GM12878 (cell line): Measurements from ENCODE around the gene CANT1.

Experiments used
- CBX3 ChIP-seq: fragments of 200-600 bp; sonication (generic); IDR thresholded peaks from 2 replicates; pipeline ENCODE4 v1.6.1; 2016; ENCODE audit warnings: low read depth, borderline replicate concordance
- EZH2 ChIP-seq: IDR thresholded peaks from 2 replicates; pipeline ENCODE4 v1.6.1; 2012; ENCODE audit warnings: low read depth, mild to moderate bottlenecking, control low read depth, inconsistent platforms, low read length, borderline replicate concordance; ENCODE audit not compliant: control insufficient read depth

DNA sequence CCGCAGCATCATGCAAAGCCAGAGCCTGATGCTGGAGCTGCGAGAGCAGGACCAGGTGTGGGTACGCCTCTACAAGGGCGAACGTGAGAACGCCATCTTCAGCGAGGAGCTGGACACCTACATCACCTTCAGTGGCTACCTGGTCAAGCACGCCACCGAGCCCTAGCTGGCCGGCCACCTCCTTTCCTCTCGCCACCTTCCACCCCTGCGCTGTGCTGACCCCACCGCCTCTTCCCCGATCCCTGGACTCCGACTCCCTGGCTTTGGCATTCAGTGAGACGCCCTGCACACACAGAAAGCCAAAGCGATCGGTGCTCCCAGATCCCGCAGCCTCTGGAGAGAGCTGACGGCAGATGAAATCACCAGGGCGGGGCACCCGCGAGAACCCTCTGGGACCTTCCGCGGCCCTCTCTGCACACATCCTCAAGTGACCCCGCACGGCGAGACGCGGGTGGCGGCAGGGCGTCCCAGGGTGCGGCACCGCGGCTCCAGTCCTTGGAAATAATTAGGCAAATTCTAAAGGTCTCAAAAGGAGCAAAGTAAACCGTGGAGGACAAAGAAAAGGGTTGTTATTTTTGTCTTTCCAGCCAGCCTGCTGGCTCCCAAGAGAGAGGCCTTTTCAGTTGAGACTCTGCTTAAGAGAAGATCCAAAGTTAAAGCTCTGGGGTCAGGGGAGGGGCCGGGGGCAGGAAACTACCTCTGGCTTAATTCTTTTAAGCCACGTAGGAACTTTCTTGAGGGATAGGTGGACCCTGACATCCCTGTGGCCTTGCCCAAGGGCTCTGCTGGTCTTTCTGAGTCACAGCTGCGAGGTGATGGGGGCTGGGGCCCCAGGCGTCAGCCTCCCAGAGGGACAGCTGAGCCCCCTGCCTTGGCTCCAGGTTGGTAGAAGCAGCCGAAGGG lies 38.6 kb upstream of the CANT1 start:
- TF ChIP-seq EZH2 (no peak), CBX3 (no peak)
